ENCODE data around the gene ZNF687.

Gene ZNF687

DNA sequence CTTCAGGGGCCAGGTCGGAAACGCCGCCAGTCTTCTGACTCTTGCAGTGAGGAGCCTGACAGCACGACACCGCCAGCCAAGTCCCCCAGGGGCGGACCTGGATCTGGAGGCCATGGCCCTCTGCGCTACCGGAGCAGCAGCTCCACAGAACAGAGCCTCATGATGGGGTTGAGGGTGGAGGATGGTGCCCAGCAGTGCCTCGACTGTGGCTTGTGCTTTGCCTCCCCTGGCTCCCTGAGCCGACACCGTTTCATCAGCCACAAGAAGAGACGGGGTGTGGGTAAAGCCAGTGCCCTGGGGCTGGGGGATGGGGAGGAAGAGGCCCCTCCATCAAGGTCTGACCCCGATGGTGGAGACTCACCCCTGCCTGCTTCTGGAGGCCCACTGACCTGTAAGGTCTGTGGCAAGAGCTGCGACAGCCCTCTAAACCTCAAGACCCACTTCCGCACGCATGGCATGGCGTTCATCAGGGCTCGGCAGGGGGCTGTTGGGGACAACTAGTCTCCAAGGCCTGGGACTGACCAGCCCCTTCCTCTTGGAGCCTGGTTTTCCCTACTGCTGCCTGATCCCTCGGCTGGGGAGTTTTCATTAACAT is 8.7 kb downstream of the ZNF687 start:
- no peaks in the 10 kb centered on the region for H3K9me3 Mint-ChIP-seq
- DNase-seq, result no peak
- peaks cover 18% of the 10 kb centered on the region for H3K4me1 Mint-ChIP-seq
- H3K27me3 Mint-ChIP-seq (ENCODE audit: low read depth, poor library complexity), result no peaks in the 10 kb centered on the region
- peaks cover 27% of the 10 kb centered on the region for H3K36me3 Mint-ChIP-seq (ENCODE audit: low read depth)
- TF ChIP-seq, protein P1, sequence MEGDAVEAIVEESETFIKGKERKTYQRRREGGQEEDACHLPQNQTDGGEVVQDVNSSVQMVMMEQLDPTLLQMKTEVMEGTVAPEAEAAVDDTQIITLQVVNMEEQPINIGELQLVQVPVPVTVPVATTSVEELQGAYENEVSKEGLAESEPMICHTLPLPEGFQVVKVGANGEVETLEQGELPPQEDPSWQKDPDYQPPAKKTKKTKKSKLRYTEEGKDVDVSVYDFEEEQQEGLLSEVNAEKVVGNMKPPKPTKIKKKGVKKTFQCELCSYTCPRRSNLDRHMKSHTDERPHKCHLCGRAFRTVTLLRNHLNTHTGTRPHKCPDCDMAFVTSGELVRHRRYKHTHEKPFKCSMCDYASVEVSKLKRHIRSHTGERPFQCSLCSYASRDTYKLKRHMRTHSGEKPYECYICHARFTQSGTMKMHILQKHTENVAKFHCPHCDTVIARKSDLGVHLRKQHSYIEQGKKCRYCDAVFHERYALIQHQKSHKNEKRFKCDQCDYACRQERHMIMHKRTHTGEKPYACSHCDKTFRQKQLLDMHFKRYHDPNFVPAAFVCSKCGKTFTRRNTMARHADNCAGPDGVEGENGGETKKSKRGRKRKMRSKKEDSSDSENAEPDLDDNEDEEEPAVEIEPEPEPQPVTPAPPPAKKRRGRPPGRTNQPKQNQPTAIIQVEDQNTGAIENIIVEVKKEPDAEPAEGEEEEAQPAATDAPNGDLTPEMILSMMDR (IDR thresholded peaks at IDR 0.05), result no peak
- H3K4me3 Mint-ChIP-seq, result no peak overlapping the region
- peak overlapping the region; percentile 51 for H3K27ac Mint-ChIP-seq

DNA sequence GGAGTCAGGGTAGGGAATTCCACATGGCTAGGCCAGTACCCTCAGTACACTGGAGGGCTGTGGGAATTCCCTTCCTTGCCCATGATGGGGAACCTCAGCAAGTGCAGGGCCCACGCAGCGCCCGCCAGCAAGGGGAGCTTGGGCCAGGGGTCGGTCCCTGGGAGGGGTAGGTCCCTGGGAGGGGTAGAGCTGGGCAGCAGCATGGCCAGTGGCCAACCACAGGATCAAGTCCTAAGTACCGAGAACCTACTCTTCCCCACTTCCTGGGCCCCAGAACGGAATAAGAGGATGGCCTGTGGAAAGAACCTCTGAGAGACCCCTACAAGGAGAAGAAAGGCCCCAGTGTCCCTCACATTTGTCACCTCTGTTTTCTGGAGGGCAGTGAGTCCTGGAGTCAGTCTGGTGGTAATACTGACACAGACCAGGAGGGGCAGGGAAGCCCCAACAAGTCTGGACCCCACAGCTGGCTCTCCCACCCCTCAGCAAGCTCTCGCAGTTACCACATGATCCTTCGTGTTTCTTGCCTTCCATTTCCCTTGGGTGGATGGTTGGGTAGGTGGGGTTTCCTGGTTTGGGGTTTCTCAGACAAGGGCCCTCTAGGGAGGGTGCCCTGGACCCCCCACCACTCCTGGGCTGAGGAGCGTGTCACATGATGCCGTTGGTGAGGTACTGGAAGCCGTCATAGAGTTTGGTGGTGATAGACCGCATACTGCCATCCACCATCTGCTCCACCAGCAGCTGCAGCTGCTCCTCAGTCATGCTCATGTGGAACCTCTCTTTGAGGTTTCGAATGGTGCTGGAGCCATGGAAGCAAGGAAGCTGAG is 10.3 kb downstream of the ZNF687 start:
- peaks cover 27% of the 10 kb centered on the region for H3K36me3 Mint-ChIP-seq (ENCODE audit: low read depth)
- no peak for DNase-seq
- peaks cover 14% of the 10 kb centered on the region for H3K4me1 Mint-ChIP-seq
- H3K9me3 Mint-ChIP-seq, result no peaks in the 10 kb centered on the region
- no peaks in the 10 kb centered on the region for H3K27me3 Mint-ChIP-seq (ENCODE audit: low read depth, poor library complexity)
- H3K4me3 Mint-ChIP-seq, result no peak overlapping the region
- H3K27ac Mint-ChIP-seq, result peak overlapping the region; percentile 91
- TF ChIP-seq, protein P1 (IDR thresholded peaks at IDR 0.05), result no peak

GRCh38 chr1:151293093-151293492 is 11.0 kb downstream of the ZNF687 start:
- DNase-seq, result no peak
- Mint-ChIP-seq H3K9me3 (no peaks in the 10 kb centered on the region), H3K4me3 (no peak overlapping the region), H3K27me3 (ENCODE audit: low read depth, poor library complexity) (no peaks in the 10 kb centered on the region), H3K27ac (no peak overlapping the region), H3K36me3 (ENCODE audit: low read depth) (peaks cover 34% of the 10 kb centered on the region), H3K4me1 (peaks cover 14% of the 10 kb centered on the region)
- TF ChIP-seq, protein P1 (IDR thresholded peaks at IDR 0.05), result no peak

GRCh38 chr1:151294742-151295462 is 12.8 kb downstream of the ZNF687 start:
- H3K36me3 Mint-ChIP-seq (ENCODE audit: low read depth), result peaks cover 43% of the 10 kb centered on the region
- DNase-seq, result no peak
- peaks cover 14% of the 10 kb centered on the region for H3K4me1 Mint-ChIP-seq
- no peaks in the 10 kb centered on the region for H3K27me3 Mint-ChIP-seq (ENCODE audit: low read depth, poor library complexity)
- H3K4me3 Mint-ChIP-seq, result no peak overlapping the region
- peak overlapping the region; percentile 85 for H3K27ac Mint-ChIP-seq
- TF ChIP-seq, protein P1 (IDR thresholded peaks at IDR 0.05), result no peak
- no peaks in the 10 kb centered on the region for H3K9me3 Mint-ChIP-seq

DNA sequence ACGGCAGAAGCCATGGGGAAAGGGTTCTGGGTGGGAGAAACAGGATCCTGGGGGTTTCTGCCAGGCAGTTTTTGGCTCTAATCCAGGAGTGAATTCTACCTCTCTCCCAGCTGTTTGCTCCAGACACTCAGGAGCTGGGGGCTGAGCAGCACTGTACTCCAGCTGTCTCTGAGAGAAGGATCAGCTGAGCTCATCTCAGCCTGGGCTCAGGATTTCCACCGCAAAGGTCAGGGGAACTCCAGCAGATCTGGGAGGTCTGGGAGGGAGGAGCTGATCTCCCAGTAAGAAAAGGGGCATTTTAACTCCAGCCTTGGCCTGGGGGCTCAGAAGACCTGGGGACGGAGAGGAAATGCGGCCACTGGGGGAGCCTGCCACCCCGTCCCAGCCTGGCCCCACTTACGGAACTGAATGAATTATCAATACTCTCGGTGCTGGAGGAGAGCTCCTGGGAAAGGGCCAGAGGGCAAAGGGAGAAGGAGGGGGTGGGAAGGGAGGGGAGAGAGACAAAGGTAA is 27.8 kb downstream of the ZNF687 start:
- no peak for DNase-seq
- H3K27me3 Mint-ChIP-seq (ENCODE audit: low read depth, poor library complexity), result no peaks in the 10 kb centered on the region
- H3K36me3 Mint-ChIP-seq (ENCODE audit: low read depth), result peaks cover 55% of the 10 kb centered on the region
- peaks cover 32% of the 10 kb centered on the region for H3K4me1 Mint-ChIP-seq
- peak overlapping the region; percentile 77 for H3K27ac Mint-ChIP-seq
- TF ChIP-seq, protein P1 (IDR thresholded peaks at IDR 0.05), result no peak
- H3K9me3 Mint-ChIP-seq, result no peaks in the 10 kb centered on the region
- no peak overlapping the region for H3K4me3 Mint-ChIP-seq
